ENCODE results near the gene CD2.
A peak's percentile ranks its signal among the peaks of the same experiment; 100 is the strongest.
"Not testable (repeated sequence)": the region's sequence is repeated elsewhere in the genome, so short reads cannot be mapped to it uniquely, and the experiment has no call there.

CD2 gene

GRCh38 chr1:116751146-116751545, 3.1 kb upstream of the CD2 start:
- no peak for DNase-seq (ENCODE audit: insufficient read length)
- no peak for FAIRE-seq
- no peak for TF ChIP-seq POLR2A (IDR thresholded peaks at IDR 0.05; ENCODE audit: low read depth, low read length)
- no peak for TF ChIP-seq POLR2AphosphoS5 (IDR thresholded peaks at IDR 0.05; ENCODE audit: low read depth, low read length)
- TF ChIP-seq TAF1 (IDR thresholded peaks at IDR 0.05; ENCODE audit: borderline replicate concordance, low read depth, low read length) = no peak

DNA sequence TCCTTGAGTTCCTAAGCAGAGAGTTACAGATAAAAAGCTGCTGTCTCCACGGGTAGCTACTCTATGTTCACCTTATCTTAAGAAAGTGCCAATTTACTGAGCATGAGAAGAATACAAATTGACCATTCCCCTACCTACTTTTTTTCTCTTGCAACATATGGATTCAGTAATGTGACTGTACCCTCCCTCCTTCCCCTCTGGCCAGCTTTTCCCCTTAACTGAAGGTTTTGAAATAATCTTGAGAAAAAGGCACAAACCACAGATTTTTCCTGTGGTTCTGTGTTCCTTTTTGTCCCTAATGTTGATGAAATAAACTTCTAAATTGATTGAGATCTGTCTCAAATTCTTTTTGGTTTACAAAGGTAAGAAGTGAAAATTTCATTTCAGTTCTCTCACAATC, 2.6 kb upstream of the CD2 start:
- DNase-seq (ENCODE audit: insufficient read length) = no peak
- FAIRE-seq = no peak
- TF ChIP-seq TAF1 (IDR thresholded peaks at IDR 0.05; ENCODE audit: borderline replicate concordance, low read depth, low read length) (no peak), POLR2AphosphoS5 (IDR thresholded peaks at IDR 0.05; ENCODE audit: low read depth, low read length) (no peak), POLR2A (IDR thresholded peaks at IDR 0.05; ENCODE audit: low read depth, low read length) (no peak)

- DNase-seq (ENCODE audit: insufficient read length) = no peak
- no peak for FAIRE-seq
- TF ChIP-seq POLR2AphosphoS5 (IDR thresholded peaks at IDR 0.05; ENCODE audit: low read depth, low read length) (no peak), POLR2A (IDR thresholded peaks at IDR 0.05; ENCODE audit: low read depth, low read length) (no peak), TAF1 (IDR thresholded peaks at IDR 0.05; ENCODE audit: borderline replicate concordance, low read depth, low read length) (no peak)
Measured at GRCh38 chr1:116753312-116753711, 918 bp upstream of the CD2 start.

- TF ChIP-seq POLR2AphosphoS5 (IDR thresholded peaks at IDR 0.05; ENCODE audit: low read depth, low read length) (no peak), POLR2A (IDR thresholded peaks at IDR 0.05; ENCODE audit: low read depth, low read length) (no peak), TAF1 (IDR thresholded peaks at IDR 0.05; ENCODE audit: borderline replicate concordance, low read depth, low read length) (no peak)
- DNase-seq (ENCODE audit: insufficient read length) (no peak), FAIRE-seq (no peak)
Measured at GRCh38 chr1:116755066-116755465, 836 bp downstream of the CD2 start.

- FAIRE-seq (no peak), DNase-seq (ENCODE audit: insufficient read length) (no peak)
- TF ChIP-seq POLR2A (IDR thresholded peaks at IDR 0.05; ENCODE audit: low read depth, low read length) (no peak), POLR2AphosphoS5 (IDR thresholded peaks at IDR 0.05; ENCODE audit: low read depth, low read length) (no peak), TAF1 (IDR thresholded peaks at IDR 0.05; ENCODE audit: borderline replicate concordance, low read depth, low read length) (no peak)
Measured at GRCh38 chr1:116755681-116756080, 1.5 kb downstream of the CD2 start.

- peak; percentile 86 for FAIRE-seq
- not testable (repeated sequence) for DNase-seq (ENCODE audit: insufficient read length)
Measured at GRCh38 chr1:116756092-116756491, 1.9 kb downstream of the CD2 start.

DNA sequence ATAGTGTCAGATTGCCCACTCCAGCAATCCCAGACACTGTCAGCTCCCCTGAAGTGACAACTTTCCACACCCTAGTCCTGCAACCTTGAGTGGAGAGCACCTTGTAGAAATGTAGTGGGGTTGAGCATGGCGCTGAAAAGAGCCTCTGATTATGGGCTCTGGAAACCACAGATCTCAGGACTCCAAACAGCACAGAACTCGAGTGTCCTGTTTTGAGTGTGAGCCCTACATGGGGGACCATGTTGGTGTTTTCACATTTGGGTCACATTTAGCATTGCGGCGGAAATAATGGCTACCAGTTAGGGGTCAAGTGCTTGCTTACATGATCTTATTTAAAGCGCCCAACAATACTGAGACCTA, 4.2 kb downstream of the CD2 start:
- peak; percentile 38 for FAIRE-seq
- DNase-seq (ENCODE audit: insufficient read length) = not testable (repeated sequence)

- TF ChIP-seq POLR2A (IDR thresholded peaks at IDR 0.05; ENCODE audit: low read depth, low read length) = no peak
- TF ChIP-seq POLR2AphosphoS5 (IDR thresholded peaks at IDR 0.05; ENCODE audit: low read depth, low read length) = no peak
- TF ChIP-seq TAF1 (IDR thresholded peaks at IDR 0.05; ENCODE audit: borderline replicate concordance, low read depth, low read length) = no peak
- DNase-seq (ENCODE audit: insufficient read length) (no peak), FAIRE-seq (no peak)
Measured at GRCh38 chr1:116759636-116760035, 5.4 kb downstream of the CD2 start.

GRCh38 chr1:116760487-116760886, 6.3 kb downstream of the CD2 start:
- TF ChIP-seq TAF1 (IDR thresholded peaks at IDR 0.05; ENCODE audit: borderline replicate concordance, low read depth, low read length) (no peak), POLR2AphosphoS5 (IDR thresholded peaks at IDR 0.05; ENCODE audit: low read depth, low read length) (no peak), POLR2A (IDR thresholded peaks at IDR 0.05; ENCODE audit: low read depth, low read length) (no peak)
- DNase-seq (ENCODE audit: insufficient read length) = no peak
- FAIRE-seq = no peak

- DNase-seq (ENCODE audit: insufficient read length) = no peak
- TF ChIP-seq POLR2AphosphoS5 (IDR thresholded peaks at IDR 0.05; ENCODE audit: low read depth, low read length) (no peak), POLR2A (IDR thresholded peaks at IDR 0.05; ENCODE audit: low read depth, low read length) (no peak), TAF1 (IDR thresholded peaks at IDR 0.05; ENCODE audit: borderline replicate concordance, low read depth, low read length) (no peak)
- no peak for FAIRE-seq
Measured at GRCh38 chr1:116760996-116761665, 6.9 kb downstream of the CD2 start.

GRCh38 chr1:116762281-116762680, 8.1 kb downstream of the CD2 start:
- TF ChIP-seq POLR2A (IDR thresholded peaks at IDR 0.05; ENCODE audit: low read depth, low read length) = no peak
- no peak for TF ChIP-seq TAF1 (IDR thresholded peaks at IDR 0.05; ENCODE audit: borderline replicate concordance, low read depth, low read length)
- no peak for TF ChIP-seq POLR2AphosphoS5 (IDR thresholded peaks at IDR 0.05; ENCODE audit: low read depth, low read length)

DNA sequence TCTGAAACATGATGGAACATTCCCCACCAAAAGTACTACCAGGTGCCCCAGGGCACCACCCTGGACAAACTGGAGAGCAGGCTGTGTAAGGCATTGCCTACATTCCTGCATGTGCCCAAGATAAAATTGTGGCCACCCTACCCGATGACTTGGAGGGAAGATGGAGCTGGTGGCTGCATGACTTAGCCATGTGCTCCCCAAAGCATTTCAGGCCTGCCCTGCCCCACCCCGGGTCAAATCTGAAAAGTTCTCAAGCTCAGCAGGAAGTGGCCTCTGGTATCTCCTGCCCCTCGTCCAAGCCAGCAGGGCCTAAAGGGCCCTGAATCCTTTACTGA, 8.5 kb downstream of the CD2 start:
- FAIRE-seq (no peak), DNase-seq (ENCODE audit: insufficient read length) (no peak)
- TF ChIP-seq TAF1 (IDR thresholded peaks at IDR 0.05; ENCODE audit: borderline replicate concordance, low read depth, low read length) = no peak
- TF ChIP-seq POLR2A (IDR thresholded peaks at IDR 0.05; ENCODE audit: low read depth, low read length) = no peak
- no peak for TF ChIP-seq POLR2AphosphoS5 (IDR thresholded peaks at IDR 0.05; ENCODE audit: low read depth, low read length)

More at GRCh38 chr1:116762281-116762680, 8.1 kb downstream of the CD2 start:
- FAIRE-seq (no peak), DNase-seq (ENCODE audit: insufficient read length) (no peak)

GRCh38 chr1:116763116-116763786, 9.0 kb downstream of the CD2 start:
- DNase-seq (ENCODE audit: insufficient read length) (no peak), FAIRE-seq (no peak)
- TF ChIP-seq POLR2A (IDR thresholded peaks at IDR 0.05; ENCODE audit: low read depth, low read length) = no peak
- no peak for TF ChIP-seq TAF1 (IDR thresholded peaks at IDR 0.05; ENCODE audit: borderline replicate concordance, low read depth, low read length)
- TF ChIP-seq POLR2AphosphoS5 (IDR thresholded peaks at IDR 0.05; ENCODE audit: low read depth, low read length) = no peak
